GM12891 (cell line): ENCODE data around the gene CEBPG.

ENCODE experiments used
- POLR2A ChIP-seq: IDR thresholded peaks from 2 replicates; pipeline ENCODE4 v1.6.1; 2011; ENCODE audit warnings: low read depth, low read length, control low read depth
- POLR2AphosphoS5 ChIP-seq: IDR thresholded peaks from 2 replicates; pipeline ENCODE4 v1.6.1; 2011; ENCODE audit warnings: low read depth, low read length, control low read depth
- POU2F2 ChIP-seq: IDR thresholded peaks from 2 replicates; pipeline ENCODE4 v1.6.1; 2011; ENCODE audit warnings: low read depth, mild to moderate bottlenecking, control low read depth, low read length, moderate library complexity
- TAF1 ChIP-seq: IDR thresholded peaks from 2 replicates; pipeline ENCODE4 v1.6.1; 2011; ENCODE audit warnings: low read depth, low read length, control low read depth

DNA sequence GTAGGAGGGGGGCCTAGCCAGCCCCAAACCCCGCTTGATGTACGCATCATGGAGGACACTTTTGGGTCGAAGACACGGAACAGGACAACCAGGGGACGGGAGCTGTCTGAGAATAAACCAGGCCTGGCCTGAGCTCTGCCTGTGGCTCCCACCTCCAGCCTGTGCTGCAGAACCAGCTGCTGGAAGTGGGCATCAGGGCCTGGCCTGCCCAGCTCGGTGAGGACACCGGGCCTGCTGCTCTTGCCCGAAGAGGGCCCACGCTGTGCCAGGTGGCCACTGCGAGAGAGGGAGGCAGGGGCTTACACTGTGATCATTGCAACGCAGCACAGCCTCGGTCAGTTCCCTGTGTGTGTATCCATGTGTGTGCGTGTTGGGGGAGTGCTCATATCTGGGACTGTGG is 34.6 kb downstream of the CEBPG start:
- no peak for TF ChIP-seq POLR2A
- TF ChIP-seq POLR2AphosphoS5, result no peak
- no peak for TF ChIP-seq POU2F2
- TF ChIP-seq TAF1, result no peak
